K562 (cell line): ENCODE data around the gene MMP23B. TPM values are rescaled to one million over a fixed set of nuclear protein-coding genes. Genes with fewer than 3 reads are reported as not detected.

Experiments used
- BCL6 ChIP-seq: fragments of 250-450 bp; sonication (Bioruptor Pico); IDR thresholded peaks from 2 replicates; pipeline ENCODE4 v1.4.0; 2020
- CGGBP1 ChIP-seq: fragments of 250-450 bp; sonication (Bioruptor Pico); IDR thresholded peaks from 2 replicates; pipeline ENCODE4 v1.9.0; 2021; ENCODE audit warnings: mild to moderate bottlenecking
- CLOCK ChIP-seq: fragments of 250-450 bp; sonication (Bioruptor Pico); IDR thresholded peaks from 2 replicates; pipeline ENCODE4 v1.4.0; 2020; ENCODE audit warnings: mild to moderate bottlenecking, moderate library complexity, borderline replicate concordance
- DPF2 ChIP-seq: fragments of 450-650 bp; IDR thresholded peaks from 2 replicates; pipeline ENCODE4 v1.6.1; 2016
- ELK3 ChIP-seq: fragments of 450-650 bp; formaldehyde crosslinking; IDR thresholded peaks from 2 replicates; pipeline ENCODE4 v1.4.0; 2020; ENCODE audit warnings: mild to moderate bottlenecking
- FOXJ3 ChIP-seq: sonication (generic); formaldehyde crosslinking; IDR thresholded peaks from 2 replicates; pipeline ENCODE4 v1.4.0; 2020; ENCODE audit warnings: mild to moderate bottlenecking, missing genetic modification reagents
- HINFP ChIP-seq: fragments of 450-650 bp; conservative IDR thresholded peaks from 2 replicates; pipeline ENCODE4 v1.6.1; 2016; ENCODE audit warnings: missing genetic modification characterization, low read depth, mild to moderate bottlenecking, control low read depth, missing compliant biosample characterization
- HMGN3 ChIP-seq: IDR thresholded peaks from 2 replicates; pipeline ENCODE4 v1.6.1; 2011; ENCODE audit warnings: borderline replicate concordance, low read depth, mild to moderate bottlenecking, mixed read lengths, low read length; ENCODE audit not compliant: insufficient read length; ENCODE audit errors: extremely low read depth
- ILK ChIP-seq: fragments of 450-650 bp; IDR thresholded peaks from 2 replicates; pipeline ENCODE4 v1.6.1; 2016; ENCODE audit warnings: missing genetic modification characterization, low read depth, mild to moderate bottlenecking, missing compliant biosample characterization, moderate library complexity, borderline replicate concordance
- SAFB ChIP-seq: fragments of 200-400 bp; formaldehyde crosslinking; IDR thresholded peaks from 2 replicates; pipeline ENCODE4 v1.6.1; 2017; ENCODE audit warnings: low read depth, low read length, borderline replicate concordance
- SMARCB1 ChIP-seq: IDR thresholded peaks from 2 replicates; pipeline ENCODE4 v1.6.1; 2011; ENCODE audit warnings: improper control_type of control experiment, low read depth; ENCODE audit not compliant: insufficient read length
- ZFP1 ChIP-seq: fragments of 450-650 bp; formaldehyde crosslinking; IDR thresholded peaks from 2 replicates; pipeline ENCODE4 v1.4.0; 2020; ENCODE audit warnings: mild to moderate bottlenecking, mixed read lengths
- ZFX ChIP-seq: sonication (generic); formaldehyde crosslinking; IDR thresholded peaks from 2 replicates; pipeline ENCODE4 v1.8.0; 2022; ENCODE audit warnings: mild to moderate bottlenecking, missing genetic modification reagents, moderate library complexity
- ZNF316 ChIP-seq: fragments of 450-650 bp; IDR thresholded peaks from 2 replicates; pipeline ENCODE4 v1.6.1; 2016
- ZNF354B ChIP-seq: fragments of 250-450 bp; sonication (Bioruptor Pico); IDR thresholded peaks from 2 replicates; pipeline ENCODE4 v1.4.0; 2020
- ZNF778 ChIP-seq: fragments of 450-650 bp; formaldehyde crosslinking; IDR thresholded peaks from 2 replicates; pipeline ENCODE4 v1.4.0; 2020; ENCODE audit warnings: mild to moderate bottlenecking, moderate library complexity
- polyA plus RNA-seq, 8 experiments: library from polyadenylated mRNA; depleted of rRNA in 4 of 8; stranded (reverse) in 5 of 8; unstranded in 3 of 8; fragments of >200 nt; fragmentation: Nextera tagmentation in 2 of 8; fragmentation: Illumina TruSeq in 1 of 8; extraction: Ambion mirVana in 2 of 8; extraction: Trizol in 1 of 8; gene quantifications; 2 replicates each; pipeline versions ENCODE4 v1.2.1 to v1.2.3, GENCODE V29; 2011 to 2014; ENCODE audit warnings: inconsistent platforms in 1 of 8, missing spikeins in 1 of 8
- total RNA-seq, 7 experiments: library from RNA; depleted of rRNA in 6 of 7; stranded (reverse); fragments of >200 nt in 6 of 7; fragmentation: Illumina TruSeq in 2 of 7; extraction: Trizol in 2 of 7; gene quantifications; 2 replicates each; pipeline versions ENCODE4 v1.2.1 to v1.2.3, GENCODE V29; 2011 to 2021; ENCODE audit warnings: low replicate concordance in 1 of 7

MMP23B gene
- total and polyA plus RNA-seq, 9 of the 15 experiments (the other 6 are each of a cell fraction or from before 2014, with no cell fraction given): 0.28 to 1.2 (median 0.41) TPM; not detected in 5

GRCh38 chr1:1599935-1600860, 31.8 kb upstream of the MMP23B start, which contains the start of gene FNDC10 (continued):
- no peak for TF ChIP-seq HINFP (tag)
- no peak for TF ChIP-seq SMARCB1
- no peak for TF ChIP-seq ZNF354B (CRISPR knock-in tag)
- peak; percentile 24 for TF ChIP-seq HMGN3
- no peak for TF ChIP-seq CGGBP1 (CRISPR knock-in tag)
- no peak for TF ChIP-seq ZFP1
- TF ChIP-seq SAFB: peak; percentile 81
- TF ChIP-seq BCL6 (CRISPR knock-in tag): no peak
- TF ChIP-seq FOXJ3 (CRISPR knock-in tag): no peak
- TF ChIP-seq ILK (tag): no peak
- TF ChIP-seq CLOCK (CRISPR knock-in tag): no peak
- TF ChIP-seq ZFX (CRISPR knock-in tag): peak; percentile 46; the same call in 1 of the 2 replicates
- no peak for TF ChIP-seq ELK3 (CRISPR knock-in tag)
- no peak for TF ChIP-seq ZNF316
- no peak for TF ChIP-seq ZNF778 (CRISPR knock-in tag)
- TF ChIP-seq DPF2: no peak
